Keratinocyte (primary cell): Measurements from ENCODE around the gene SLC4A1AP. TPM values are rescaled to one million over a fixed set of nuclear protein-coding genes. Genes with fewer than 3 reads are reported as not detected.

ENCODE experiments used
- DNase-seq: peaks from one replicate; pipeline ENCODE4 v3.0.0-alpha.2; 2011; ENCODE audit warnings: low read depth, missing footprints, low spot score
- FAIRE-seq: peaks from 2 replicates; lab custom pipeline; 2011; peaks lifted over from hg19 to GRCh38; lab: Jason Lieb, UNC
- H2AFZ ChIP-seq: 2 replicates; pipeline ENCODE4 v1.6.0; 2012; ENCODE audit warnings: low read length, control low read depth, inconsistent platforms; ENCODE audit not compliant: control insufficient read depth
- H3K27ac ChIP-seq: 2 replicates; pipeline ENCODE4 v1.5.1; 2011; ENCODE audit warnings: low read length; ENCODE audit not compliant: control insufficient read depth, insufficient read depth
- H3K27me3 ChIP-seq: 3 replicates; pipeline ENCODE4 v1.6.0; 2011; ENCODE audit warnings: low read length; ENCODE audit not compliant: control insufficient read depth, insufficient read depth; ENCODE audit errors: extremely low read depth
- H3K36me3 ChIP-seq, 2 experiments: 2 replicates in 1 of 2; 3 replicates in 1 of 2; pipeline ENCODE4 v1.5.1; 2011; ENCODE audit warnings: low read length in 2 of 2, mild to moderate bottlenecking in 1 of 2; ENCODE audit not compliant: control insufficient read depth in 2 of 2, insufficient read depth in 2 of 2; ENCODE audit errors: extremely low read depth in 1 of 2
- H3K4me1 ChIP-seq: 3 replicates; pipeline ENCODE4 v1.5.1; 2011; ENCODE audit warnings: low read length; ENCODE audit not compliant: control insufficient read depth, insufficient read depth; ENCODE audit errors: extremely low read depth
- H3K4me2 ChIP-seq: 3 replicates; pipeline ENCODE4 v1.6.0; 2011; ENCODE audit warnings: low read depth, low read length; ENCODE audit not compliant: control insufficient read depth, insufficient read depth; ENCODE audit errors: extremely low read depth
- H3K4me3 ChIP-seq, 3 experiments: fragments of 200-600 bp in 1 of 3; sonication (generic) in 1 of 3; 2 replicates in 2 of 3; 3 replicates in 1 of 3; pipeline ENCODE4 v1.5.1; 2011 to 2016; ENCODE audit warnings: low read length in 3 of 3, mild to moderate bottlenecking in 3 of 3, control low read depth in 2 of 3, inconsistent platforms in 1 of 3, low read depth in 1 of 3, mixed read lengths in 1 of 3, mixed run types in 1 of 3, moderate library complexity in 1 of 3; ENCODE audit not compliant: control insufficient read depth in 2 of 3, insufficient read depth in 2 of 3; ENCODE audit errors: extremely low read depth in 1 of 3
- H3K79me2 ChIP-seq: 2 replicates; pipeline ENCODE4 v1.6.0; 2012; ENCODE audit warnings: low read length; ENCODE audit not compliant: control insufficient read depth, insufficient read depth
- H3K9ac ChIP-seq: 3 replicates; pipeline ENCODE4 v1.6.0; 2011; ENCODE audit warnings: low read length; ENCODE audit not compliant: control insufficient read depth, insufficient read depth; ENCODE audit errors: extremely low read depth
- H3K9me1 ChIP-seq: 3 replicates; pipeline ENCODE4 v1.6.0; 2011; ENCODE audit warnings: low read length; ENCODE audit not compliant: control insufficient read depth, insufficient read depth; ENCODE audit errors: extremely low read depth
- H3K9me3 ChIP-seq: 2 replicates; pipeline ENCODE4 v1.5.1; 2012; ENCODE audit warnings: low read depth, low read length; ENCODE audit not compliant: control insufficient read depth
- H4K20me1 ChIP-seq: 3 replicates; pipeline ENCODE4 v1.6.0; 2011; ENCODE audit warnings: low read length; ENCODE audit not compliant: control insufficient read depth, insufficient read depth; ENCODE audit errors: extremely low read depth
- EZH2 ChIP-seq: IDR thresholded peaks from one replicate; pipeline ENCODE4 v1.6.1; 2012; ENCODE audit warnings: inconsistent platforms, mild to moderate bottlenecking, low read length, moderate library complexity
- dilution Hi-C: fragments of 300-500 bp; cut with MboI; formaldehyde crosslinking; loops from one replicate; pipeline ENCODE4 v1.7.0; 2020; ENCODE audit warnings: low sequenced_read_pairs; ENCODE audit not compliant: extremely low pct_ligation_motif_present
- polyA plus RNA-seq, 5 experiments: library from polyadenylated mRNA; depleted of rRNA in 3 of 5; stranded (reverse) in 3 of 5; stranded (forward) in 1 of 5; unstranded in 1 of 5; fragments of >200 nt; gene quantifications; 1 replicate in 1 of 5; 2 replicates in 3 of 5; 3 replicates in 1 of 5; pipeline versions ENCODE4 v1.2.1 to v1.2.3, GENCODE V29; 2011 to 2012; ENCODE audit warnings: missing spikeins in 2 of 5, low read depth in 1 of 5, low replicate concordance in 1 of 5
- TF ChIP-seq, protein P1 (sequence below), 3 experiments: IDR thresholded peaks in 1 of 3; conservative IDR thresholded peaks in 1 of 3; optimal IDR thresholded peaks in 1 of 3; 2 replicates in 2 of 3; 3 replicates in 1 of 3; pipeline versions ENCODE3 to v1.5.1; 2011; ENCODE audit warnings: low read length in 3 of 3, mild to moderate bottlenecking in 3 of 3, moderate library complexity in 2 of 3, control low read depth in 1 of 3, inconsistent platforms in 1 of 3; ENCODE audit not compliant: insufficient read depth in 2 of 3; ENCODE audit errors: extremely low read depth in 1 of 3

The SLC4A1AP gene
- polyA plus RNA-seq, 1 donor (not counting 4 experiments of a cell fraction or from before 2014, with no cell fraction given), result 17.0 TPM

DNA sequence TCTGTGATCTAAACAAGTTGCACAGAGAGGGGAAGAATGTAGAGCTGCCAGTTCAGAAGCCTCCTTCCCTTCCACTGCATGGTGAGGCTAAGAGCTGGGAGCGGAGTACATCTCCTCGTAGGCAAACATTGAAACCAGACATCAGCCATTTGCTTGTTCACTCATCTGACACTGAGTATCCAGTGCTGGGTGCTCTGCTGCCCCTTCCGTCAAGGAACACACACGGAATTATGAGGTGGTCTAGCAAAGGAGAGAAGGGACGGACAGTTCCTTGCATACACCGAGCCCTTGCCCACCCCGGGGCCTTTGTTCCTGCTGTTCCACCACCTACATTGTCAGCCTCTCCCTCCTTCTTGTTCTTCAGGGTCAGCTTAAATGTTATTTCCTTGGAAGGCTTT is 44.6 kb downstream of the SLC4A1AP start:
- Histone ChIP-seq H3K9ac (no peak overlapping the region), H3K79me2 (no peaks in the 10 kb centered on the region), H3K27me3 (no peaks in the 10 kb centered on the region), H3K9me3 (no peaks in the 10 kb centered on the region), H3K27ac (no peak overlapping the region), H4K20me1 (no peaks in the 10 kb centered on the region), H3K36me3 (no peaks in the 10 kb centered on the region), H3K4me2 (no peak overlapping the region), H2AFZ (no peak overlapping the region), H3K4me3 (no peak overlapping the region), H3K4me1 (peaks cover 51% of the 10 kb centered on the region), H3K9me1 (no peaks in the 10 kb centered on the region)
- dilution Hi-C loops, result no loop called here
- TF ChIP-seq, protein P1, sequence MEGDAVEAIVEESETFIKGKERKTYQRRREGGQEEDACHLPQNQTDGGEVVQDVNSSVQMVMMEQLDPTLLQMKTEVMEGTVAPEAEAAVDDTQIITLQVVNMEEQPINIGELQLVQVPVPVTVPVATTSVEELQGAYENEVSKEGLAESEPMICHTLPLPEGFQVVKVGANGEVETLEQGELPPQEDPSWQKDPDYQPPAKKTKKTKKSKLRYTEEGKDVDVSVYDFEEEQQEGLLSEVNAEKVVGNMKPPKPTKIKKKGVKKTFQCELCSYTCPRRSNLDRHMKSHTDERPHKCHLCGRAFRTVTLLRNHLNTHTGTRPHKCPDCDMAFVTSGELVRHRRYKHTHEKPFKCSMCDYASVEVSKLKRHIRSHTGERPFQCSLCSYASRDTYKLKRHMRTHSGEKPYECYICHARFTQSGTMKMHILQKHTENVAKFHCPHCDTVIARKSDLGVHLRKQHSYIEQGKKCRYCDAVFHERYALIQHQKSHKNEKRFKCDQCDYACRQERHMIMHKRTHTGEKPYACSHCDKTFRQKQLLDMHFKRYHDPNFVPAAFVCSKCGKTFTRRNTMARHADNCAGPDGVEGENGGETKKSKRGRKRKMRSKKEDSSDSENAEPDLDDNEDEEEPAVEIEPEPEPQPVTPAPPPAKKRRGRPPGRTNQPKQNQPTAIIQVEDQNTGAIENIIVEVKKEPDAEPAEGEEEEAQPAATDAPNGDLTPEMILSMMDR (optimal IDR thresholded peaks at IDR 0.05 in 1 of 3, IDR thresholded peaks at IDR 0.05 in 1 of 3, conservative IDR thresholded peaks at IDR 0.05 in 1 of 3; ENCODE audit: extremely low read depth in 1 of 3, insufficient read depth in 2 of 3, low read length in 3 of 3), result no peak
- no peak for TF ChIP-seq EZH2
- DNase-seq, result no peak
- no peak for FAIRE-seq

DNA sequence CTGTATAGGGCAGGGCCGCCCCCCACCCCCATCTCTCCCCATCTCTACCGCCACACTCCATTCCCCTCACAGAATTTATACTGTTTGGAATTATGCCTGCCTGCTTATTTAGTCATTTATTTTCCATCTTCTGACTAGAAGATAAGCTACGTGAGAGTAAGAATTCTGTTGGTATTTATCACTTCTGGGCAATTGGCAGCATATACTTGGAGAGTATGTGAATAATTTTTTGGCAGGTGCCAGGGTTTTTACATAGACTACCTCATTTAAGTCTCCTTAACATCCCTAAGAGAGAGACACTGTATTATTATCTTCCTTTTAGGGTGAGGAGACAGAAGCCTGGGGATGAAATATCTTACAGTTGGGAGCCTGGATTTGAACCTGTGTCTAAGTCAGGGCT is 45.0 kb downstream of the SLC4A1AP start:
- TF ChIP-seq, protein P1 (optimal IDR thresholded peaks at IDR 0.05 in 1 of 3, IDR thresholded peaks at IDR 0.05 in 1 of 3, conservative IDR thresholded peaks at IDR 0.05 in 1 of 3; ENCODE audit: extremely low read depth in 1 of 3, insufficient read depth in 2 of 3, low read length in 3 of 3), result no peak
- Histone ChIP-seq H4K20me1 (no peaks in the 10 kb centered on the region), H3K9ac (no peak overlapping the region), H3K4me1 (peaks cover 47% of the 10 kb centered on the region), H3K4me2 (no peak overlapping the region), H2AFZ (no peak overlapping the region), H3K9me1 (no peaks in the 10 kb centered on the region), H3K79me2 (no peaks in the 10 kb centered on the region), H3K9me3 (no peaks in the 10 kb centered on the region), H3K27me3 (no peaks in the 10 kb centered on the region), H3K27ac (no peak overlapping the region), H3K36me3 (no peaks in the 10 kb centered on the region), H3K4me3 (no peak overlapping the region)
- DNase-seq (no peak), FAIRE-seq (no peak)
- dilution Hi-C loops, result no loop called here
